SK-N-SH treated with all-trans-retinoic acid at 6 μM for 48 hours (cell line): ENCODE measurements around the gene INHBC.

Experiments
- ATAC-seq: fragments of 200-7000 bp; cut with Tn5 transposase; 3 replicates; pipeline ENCODE4 v1.9.1; 2020; ENCODE audit warnings: mild to moderate bottlenecking, moderate library complexity
- ARNTL ChIP-seq: fragments of 450-650 bp; formaldehyde crosslinking; IDR thresholded peaks from 2 replicates; pipeline ENCODE4 v1.5.0; 2020; ENCODE audit warnings: low read depth, mild to moderate bottlenecking, moderate library complexity, borderline replicate concordance
- BACH2 ChIP-seq: fragments of 250-450 bp; sonication (Bioruptor Pico); IDR thresholded peaks from 2 replicates; pipeline ENCODE4 v1.9.0; 2021; ENCODE audit warnings: mild to moderate bottlenecking, borderline replicate concordance
- CSDC2 ChIP-seq: fragments of 250-450 bp; sonication (Bioruptor Pico); IDR thresholded peaks from 2 replicates; pipeline ENCODE4 v1.5.0; 2020; ENCODE audit warnings: mild to moderate bottlenecking, moderate library complexity
- ESRRG ChIP-seq: fragments of 250-450 bp; sonication (Bioruptor Pico); IDR thresholded peaks from 2 replicates; pipeline ENCODE4 v1.6.1; 2021; ENCODE audit warnings: mild to moderate bottlenecking
- GLIS3 ChIP-seq: fragments of 250-450 bp; sonication (Bioruptor Pico); IDR thresholded peaks from 2 replicates; pipeline ENCODE4 v1.5.0; 2020; ENCODE audit warnings: mild to moderate bottlenecking, moderate library complexity
- OSR1 ChIP-seq: fragments of 250-450 bp; sonication (Bioruptor Pico); IDR thresholded peaks from 2 replicates; pipeline ENCODE4 v1.8.0; 2022; ENCODE audit warnings: moderate library complexity, mild to moderate bottlenecking, inconsistent platforms
- POU6F1 ChIP-seq: fragments of 250-450 bp; sonication (Bioruptor Pico); IDR thresholded peaks from 2 replicates; pipeline ENCODE4 v1.8.0; 2021; ENCODE audit warnings: low read depth, mild to moderate bottlenecking, moderate library complexity, borderline replicate concordance
- PPARA ChIP-seq: fragments of 250-450 bp; sonication (Bioruptor Pico); IDR thresholded peaks from 2 replicates; pipeline ENCODE4 v1.5.0; 2020; ENCODE audit warnings: mild to moderate bottlenecking, borderline replicate concordance
- RARB ChIP-seq: fragments of 250-450 bp; sonication (Bioruptor Pico); IDR thresholded peaks from 2 replicates; pipeline ENCODE4 v1.8.0; 2021; ENCODE audit warnings: mild to moderate bottlenecking, moderate library complexity
- SNAI2 ChIP-seq: fragments of 250-450 bp; sonication (Bioruptor Pico); IDR thresholded peaks from 2 replicates; pipeline ENCODE4 v1.5.0; 2020; ENCODE audit warnings: mild to moderate bottlenecking, moderate library complexity
- TOX ChIP-seq: fragments of 250-450 bp; sonication (Bioruptor Pico); IDR thresholded peaks from 2 replicates; pipeline ENCODE4 v1.8.0; 2021; ENCODE audit warnings: mild to moderate bottlenecking, moderate library complexity, borderline replicate concordance
- ZC3H10 ChIP-seq: fragments of 250-450 bp; sonication (Bioruptor Pico); IDR thresholded peaks from 2 replicates; pipeline ENCODE4 v1.5.1; 2021; ENCODE audit warnings: mild to moderate bottlenecking, moderate library complexity
- ZFP3 ChIP-seq: fragments of 250-450 bp; sonication (Bioruptor Pico); IDR thresholded peaks from 2 replicates; pipeline ENCODE4 v1.5.0; 2020; ENCODE audit warnings: mild to moderate bottlenecking, moderate library complexity
- ZFP30 ChIP-seq: fragments of 450-650 bp; formaldehyde crosslinking; IDR thresholded peaks from 2 replicates; pipeline ENCODE4 v1.5.0; 2022; ENCODE audit warnings: mild to moderate bottlenecking, moderate library complexity
- ZNF565 ChIP-seq: fragments of 450-650 bp; formaldehyde crosslinking; conservative IDR thresholded peaks from 2 replicates; pipeline ENCODE4 v1.5.0; 2020; ENCODE audit warnings: low read depth, mild to moderate bottlenecking, moderate library complexity
- ZNF70 ChIP-seq: fragments of 450-650 bp; formaldehyde crosslinking; IDR thresholded peaks from 2 replicates; pipeline ENCODE4 v1.5.0; 2020; ENCODE audit warnings: mild to moderate bottlenecking, moderate library complexity
- TF ChIP-seq, protein P1 (sequence below): fragments of 250-450 bp; sonication (Bioruptor Pico); IDR thresholded peaks from 2 replicates; pipeline ENCODE4 v1.8.0; 2020; ENCODE audit warnings: mild to moderate bottlenecking, moderate library complexity, borderline replicate concordance
- TF ChIP-seq, protein P2 (sequence below): fragments of 250-450 bp; sonication (Bioruptor Pico); IDR thresholded peaks from 2 replicates; pipeline ENCODE4 v1.5.1; 2021; ENCODE audit warnings: mild to moderate bottlenecking, moderate library complexity
- TF ChIP-seq, protein P3 (sequence below): fragments of 250-450 bp; sonication (Bioruptor Pico); IDR thresholded peaks from 2 replicates; pipeline ENCODE4 v1.5.1; 2020; ENCODE audit warnings: low read depth, mild to moderate bottlenecking, moderate library complexity

Gene INHBC

GRCh38 chr12:57461917-57462250, 27.3 kb downstream of the INHBC start:
- peak; percentile 3; the same call in 2 of the 3 replicates for ATAC-seq
- no peak for TF ChIP-seq GLIS3
- TF ChIP-seq SNAI2 = no peak
- no peak for TF ChIP-seq ZNF70
- no peak for TF ChIP-seq ZC3H10 (CRISPR knock-in tag)
- no peak for TF ChIP-seq TOX (CRISPR knock-in tag)
- TF ChIP-seq ZFP3 (CRISPR knock-in tag) = no peak
- TF ChIP-seq BACH2 = no peak
- TF ChIP-seq ZNF565 (CRISPR knock-in tag) = no peak
- TF ChIP-seq PPARA (CRISPR knock-in tag) = no peak
- TF ChIP-seq, protein P1, sequence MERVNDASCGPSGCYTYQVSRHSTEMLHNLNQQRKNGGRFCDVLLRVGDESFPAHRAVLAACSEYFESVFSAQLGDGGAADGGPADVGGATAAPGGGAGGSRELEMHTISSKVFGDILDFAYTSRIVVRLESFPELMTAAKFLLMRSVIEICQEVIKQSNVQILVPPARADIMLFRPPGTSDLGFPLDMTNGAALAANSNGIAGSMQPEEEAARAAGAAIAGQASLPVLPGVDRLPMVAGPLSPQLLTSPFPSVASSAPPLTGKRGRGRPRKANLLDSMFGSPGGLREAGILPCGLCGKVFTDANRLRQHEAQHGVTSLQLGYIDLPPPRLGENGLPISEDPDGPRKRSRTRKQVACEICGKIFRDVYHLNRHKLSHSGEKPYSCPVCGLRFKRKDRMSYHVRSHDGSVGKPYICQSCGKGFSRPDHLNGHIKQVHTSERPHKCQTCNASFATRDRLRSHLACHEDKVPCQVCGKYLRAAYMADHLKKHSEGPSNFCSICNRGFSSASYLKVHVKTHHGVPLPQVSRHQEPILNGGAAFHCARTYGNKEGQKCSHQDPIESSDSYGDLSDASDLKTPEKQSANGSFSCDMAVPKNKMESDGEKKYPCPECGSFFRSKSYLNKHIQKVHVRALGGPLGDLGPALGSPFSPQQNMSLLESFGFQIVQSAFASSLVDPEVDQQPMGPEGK (CRISPR knock-in tag) = no peak
- no peak for TF ChIP-seq OSR1 (CRISPR knock-in tag)
- no peak for TF ChIP-seq ARNTL (CRISPR knock-in tag)

- ATAC-seq = peak; percentile 80
Observed at GRCh38 chr12:57462251-57462911, 27.8 kb downstream of the INHBC start.

DNA sequence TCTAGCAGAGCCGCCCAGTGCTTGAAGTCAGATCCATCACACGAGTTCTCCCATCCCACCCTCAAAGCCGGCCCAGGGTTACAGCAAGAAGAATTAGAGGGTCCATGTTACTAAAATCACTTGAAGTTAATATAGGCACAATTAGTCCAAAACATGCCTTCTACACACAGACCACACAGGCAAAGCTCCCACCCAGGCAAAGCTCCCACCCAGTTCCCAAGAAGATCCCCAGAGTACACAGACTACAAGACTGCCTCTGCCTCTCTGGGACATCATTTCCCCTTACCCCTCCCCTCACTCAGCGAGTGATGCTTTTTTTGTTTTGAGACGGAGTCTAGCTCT, 28.3 kb downstream of the INHBC start:
- TF ChIP-seq TOX (CRISPR knock-in tag) (no peak), ZNF565 (CRISPR knock-in tag) (no peak), ESRRG (no peak), PPARA (CRISPR knock-in tag) (no peak), RARB (CRISPR knock-in tag) (no peak), ZC3H10 (CRISPR knock-in tag) (no peak), ZFP3 (CRISPR knock-in tag) (no peak), ZNF70 (no peak), ZFP30 (no peak), CSDC2 (CRISPR knock-in tag) (no peak), SNAI2 (no peak)
- TF ChIP-seq, protein P2, sequence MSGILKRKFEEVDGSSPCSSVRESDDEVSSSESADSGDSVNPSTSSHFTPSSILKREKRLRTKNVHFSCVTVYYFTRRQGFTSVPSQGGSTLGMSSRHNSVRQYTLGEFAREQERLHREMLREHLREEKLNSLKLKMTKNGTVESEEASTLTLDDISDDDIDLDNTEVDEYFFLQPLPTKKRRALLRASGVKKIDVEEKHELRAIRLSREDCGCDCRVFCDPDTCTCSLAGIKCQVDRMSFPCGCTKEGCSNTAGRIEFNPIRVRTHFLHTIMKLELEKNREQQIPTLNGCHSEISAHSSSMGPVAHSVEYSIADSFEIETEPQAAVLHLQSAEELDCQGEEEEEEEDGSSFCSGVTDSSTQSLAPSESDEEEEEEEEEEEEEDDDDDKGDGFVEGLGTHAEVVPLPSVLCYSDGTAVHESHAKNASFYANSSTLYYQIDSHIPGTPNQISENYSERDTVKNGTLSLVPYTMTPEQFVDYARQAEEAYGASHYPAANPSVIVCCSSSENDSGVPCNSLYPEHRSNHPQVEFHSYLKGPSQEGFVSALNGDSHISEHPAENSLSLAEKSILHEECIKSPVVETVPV (CRISPR knock-in tag) = no peak
- TF ChIP-seq, protein P1 (CRISPR knock-in tag) = no peak
- ATAC-seq = no peak

More at GRCh38 chr12:57462251-57462911, 27.8 kb downstream of the INHBC start:
- no peak for TF ChIP-seq GLIS3
- TF ChIP-seq, protein P3, sequence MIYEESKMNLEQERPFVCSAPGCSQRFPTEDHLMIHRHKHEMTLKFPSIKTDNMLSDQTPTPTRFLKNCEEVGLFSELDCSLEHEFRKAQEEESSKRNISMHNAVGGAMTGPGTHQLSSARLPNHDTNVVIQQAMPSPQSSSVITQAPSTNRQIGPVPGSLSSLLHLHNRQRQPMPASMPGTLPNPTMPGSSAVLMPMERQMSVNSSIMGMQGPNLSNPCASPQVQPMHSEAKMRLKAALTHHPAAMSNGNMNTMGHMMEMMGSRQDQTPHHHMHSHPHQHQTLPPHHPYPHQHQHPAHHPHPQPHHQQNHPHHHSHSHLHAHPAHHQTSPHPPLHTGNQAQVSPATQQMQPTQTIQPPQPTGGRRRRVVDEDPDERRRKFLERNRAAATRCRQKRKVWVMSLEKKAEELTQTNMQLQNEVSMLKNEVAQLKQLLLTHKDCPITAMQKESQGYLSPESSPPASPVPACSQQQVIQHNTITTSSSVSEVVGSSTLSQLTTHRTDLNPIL (CRISPR knock-in tag) = no peak
- TF ChIP-seq, protein P1 (CRISPR knock-in tag) = peak; percentile 64; the same call in 1 of the 2 replicates

DNA sequence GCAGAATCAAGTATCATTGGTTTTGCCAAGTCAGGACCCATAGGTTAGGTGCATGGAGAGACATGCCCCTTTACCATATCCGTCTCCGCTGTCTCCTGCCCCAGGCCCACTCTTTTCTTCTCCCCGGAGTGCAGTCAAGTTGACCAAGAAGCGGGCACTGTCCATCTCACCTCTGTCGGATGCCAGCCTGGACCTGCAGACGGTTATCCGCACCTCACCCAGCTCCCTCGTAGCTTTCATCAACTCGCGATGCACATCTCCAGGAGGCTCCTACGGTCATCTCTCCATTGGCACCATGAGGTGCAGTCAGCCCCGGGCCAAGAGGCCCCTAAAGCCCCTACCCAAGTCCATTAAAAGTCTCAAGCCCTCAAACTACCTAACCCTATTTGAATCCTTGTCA, 30.0 kb downstream of the INHBC start:
- ATAC-seq = no peak
- TF ChIP-seq OSR1 (CRISPR knock-in tag) (no peak), ZFP30 (no peak), RARB (CRISPR knock-in tag) (no peak), SNAI2 (no peak), ZNF70 (no peak), PPARA (CRISPR knock-in tag) (no peak), CSDC2 (CRISPR knock-in tag) (no peak), POU6F1 (CRISPR knock-in tag) (no peak), GLIS3 (no peak), ESRRG (no peak)
- TF ChIP-seq, protein P1 (CRISPR knock-in tag) = no peak
